ENCODE results near the gene SIGLEC15. TPM values are rescaled to one million over a fixed set of nuclear protein-coding genes. Genes with fewer than 3 reads are reported as not detected.
"Not testable (repeated sequence)": the region's sequence is repeated elsewhere in the genome, so short reads cannot be mapped to it uniquely, and the experiment has no call there.

Gene SIGLEC15
- total RNA-seq, 1 donor from 2014 or later: not detected

DNA sequence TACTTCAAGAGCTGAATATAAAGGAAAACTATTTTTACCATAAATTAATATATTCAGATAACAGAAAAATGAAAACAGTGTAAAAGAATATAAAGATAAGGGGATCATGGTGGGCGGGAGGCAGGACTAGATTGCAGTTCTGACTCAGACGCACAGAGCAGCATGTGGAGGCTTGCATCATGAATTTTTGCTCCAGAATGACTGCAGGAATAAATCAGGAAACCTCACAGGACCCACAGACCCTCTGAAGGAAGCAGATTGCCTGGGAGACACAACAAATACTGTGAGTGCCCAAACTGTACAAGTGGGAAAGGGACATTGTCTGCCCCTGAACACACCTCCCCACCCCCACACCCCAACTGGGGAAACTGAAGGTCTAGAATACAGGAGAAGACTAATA lies 19.2 kb upstream of the SIGLEC15 start:
- no peak for DNase-seq (ENCODE audit: low spot score, unreplicated experiment)
- Mint-ChIP-seq H3K9me3 (ENCODE audit: low read depth) (peaks cover 27% of the 10 kb centered on the region), H3K4me1 (ENCODE audit: low read depth) (peaks cover 2% of the 10 kb centered on the region), H3K36me3 (ENCODE audit: insufficient read depth) (peaks cover 1% of the 10 kb centered on the region), H3K27me3 (no peaks in the 10 kb centered on the region), H3K27ac (no peak overlapping the region), H3K4me3 (ENCODE audit: low read depth) (no peak overlapping the region)
- no peak for TF ChIP-seq CTCF (IDR thresholded peaks at IDR 0.05; ENCODE audit: unreplicated experiment)

DNA sequence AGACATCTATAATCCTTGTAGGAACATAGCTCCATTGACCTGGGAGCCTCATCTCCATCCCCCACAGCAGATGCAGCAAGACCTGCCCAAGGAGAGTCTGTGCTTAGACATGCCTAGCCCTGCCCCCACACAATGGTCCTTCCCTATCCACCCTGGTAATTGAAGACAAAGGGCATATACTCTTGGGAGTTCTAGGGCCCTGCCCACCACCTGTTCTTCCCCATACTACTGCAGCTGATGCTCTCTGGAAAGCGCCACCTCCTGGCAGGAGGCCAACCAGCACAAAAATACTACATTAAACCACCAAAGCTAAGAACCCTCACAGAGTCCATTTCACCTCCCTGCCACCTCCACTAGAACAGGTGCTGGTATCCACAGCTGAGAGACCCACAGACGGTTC lies 18.3 kb upstream of the SIGLEC15 start:
- not testable (repeated sequence) for H3K4me1 Mint-ChIP-seq (ENCODE audit: low read depth); H3K36me3 Mint-ChIP-seq (ENCODE audit: insufficient read depth); H3K27me3 Mint-ChIP-seq; H3K4me3 Mint-ChIP-seq (ENCODE audit: low read depth); DNase-seq (ENCODE audit: low spot score, unreplicated experiment)
- TF ChIP-seq CTCF (IDR thresholded peaks at IDR 0.05; ENCODE audit: unreplicated experiment): peak; percentile 24
- H3K9me3 Mint-ChIP-seq (ENCODE audit: low read depth): peaks cover 27% of the 10 kb centered on the region
- H3K27ac Mint-ChIP-seq: peak overlapping the region; percentile 50

GRCh38 chr18:45814733-45815132 lies 10.7 kb upstream of the SIGLEC15 start:
- H3K9me3 Mint-ChIP-seq (ENCODE audit: low read depth): peaks cover 13% of the 10 kb centered on the region
- not testable (repeated sequence) for H3K27ac Mint-ChIP-seq; H3K27me3 Mint-ChIP-seq; H3K4me1 Mint-ChIP-seq (ENCODE audit: low read depth); H3K36me3 Mint-ChIP-seq (ENCODE audit: insufficient read depth); DNase-seq (ENCODE audit: low spot score, unreplicated experiment); H3K4me3 Mint-ChIP-seq (ENCODE audit: low read depth)

DNA sequence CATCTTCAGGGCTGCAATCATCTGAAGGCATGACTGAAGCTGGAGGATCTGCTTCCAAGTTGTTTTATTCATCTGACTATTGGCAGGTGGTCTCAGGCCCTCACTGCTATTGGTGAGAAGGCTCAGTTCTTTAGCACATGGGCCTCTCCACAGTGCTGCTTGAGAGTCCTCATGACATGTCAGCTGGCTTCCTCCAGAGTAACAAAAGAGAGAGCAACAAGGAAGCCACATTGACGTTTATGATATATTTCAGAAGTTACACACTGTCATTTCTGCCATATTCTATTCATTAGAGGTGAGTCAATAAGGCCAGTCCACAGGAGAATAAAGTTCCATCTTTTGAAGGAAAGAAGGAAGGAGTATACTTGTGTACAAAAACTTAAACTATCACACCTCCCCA lies 7.9 kb upstream of the SIGLEC15 start:
- Mint-ChIP-seq H3K27me3 (no peaks in the 10 kb centered on the region), H3K36me3 (ENCODE audit: insufficient read depth) (no peaks in the 10 kb centered on the region), H3K4me3 (ENCODE audit: low read depth) (no peak overlapping the region), H3K9me3 (ENCODE audit: low read depth) (peaks cover 8% of the 10 kb centered on the region), H3K27ac (no peak overlapping the region), H3K4me1 (ENCODE audit: low read depth) (peaks cover 7% of the 10 kb centered on the region)
- TF ChIP-seq CTCF (IDR thresholded peaks at IDR 0.05; ENCODE audit: unreplicated experiment): no peak
- DNase-seq (ENCODE audit: low spot score, unreplicated experiment): no peak

DNA sequence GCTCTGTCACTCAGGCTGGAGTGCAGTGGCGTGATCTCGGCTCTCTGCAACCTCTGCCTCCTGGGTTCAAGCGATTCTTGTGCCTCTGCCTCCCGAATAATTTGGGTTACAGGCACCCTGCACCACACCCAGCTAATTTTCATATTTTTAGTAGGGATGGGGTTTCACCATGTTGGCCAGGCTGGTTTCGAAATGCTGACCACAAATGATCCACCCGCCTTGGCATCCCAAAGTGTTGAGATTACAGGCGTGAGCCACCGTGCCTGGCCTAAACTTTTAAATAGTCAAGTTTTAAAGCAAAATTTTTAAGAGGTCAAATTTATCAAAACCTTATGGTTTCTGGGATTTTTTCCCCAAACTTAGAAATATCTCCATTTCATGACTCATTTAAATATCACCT lies 6.7 kb upstream of the SIGLEC15 start:
- not testable (repeated sequence) for H3K27ac Mint-ChIP-seq; H3K4me1 Mint-ChIP-seq (ENCODE audit: low read depth); H3K36me3 Mint-ChIP-seq (ENCODE audit: insufficient read depth); H3K27me3 Mint-ChIP-seq; DNase-seq (ENCODE audit: low spot score, unreplicated experiment); H3K9me3 Mint-ChIP-seq (ENCODE audit: low read depth); H3K4me3 Mint-ChIP-seq (ENCODE audit: low read depth)

DNA sequence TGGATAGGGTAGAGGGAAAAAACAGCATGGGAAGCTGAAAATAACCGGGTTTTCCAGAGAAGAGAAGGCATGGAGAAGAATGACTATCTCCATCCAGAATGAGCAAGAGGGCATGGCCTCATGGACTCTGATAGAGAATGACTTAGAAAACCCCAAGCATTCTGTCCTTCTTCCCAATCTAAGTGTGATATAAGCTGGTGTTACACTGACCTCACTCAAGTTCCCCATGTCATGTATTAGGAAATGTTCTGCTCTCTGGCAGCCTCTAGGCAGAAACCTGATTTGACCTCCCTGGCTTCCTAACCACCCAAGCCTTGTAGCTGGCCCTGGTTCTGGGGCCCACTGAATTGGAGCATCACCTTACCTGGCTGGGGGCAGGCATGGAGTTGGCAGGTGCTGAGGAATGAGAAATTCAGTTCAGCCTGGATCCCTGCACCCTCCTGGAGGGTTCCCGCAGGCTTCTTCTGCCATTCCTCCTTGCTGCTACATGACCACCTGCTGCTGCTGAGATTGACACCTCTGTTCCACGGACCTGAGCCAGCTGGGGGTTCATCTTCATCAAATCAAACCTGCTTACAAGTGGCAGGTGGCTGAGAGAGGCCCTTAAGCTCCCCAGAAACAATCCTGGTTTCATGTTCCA lies 5.2 kb upstream of the SIGLEC15 start:
- H3K4me1 Mint-ChIP-seq (ENCODE audit: low read depth): peaks cover 3% of the 10 kb centered on the region
- H3K36me3 Mint-ChIP-seq (ENCODE audit: insufficient read depth): no peaks in the 10 kb centered on the region
- peak overlapping the region; percentile 58 for H3K27ac Mint-ChIP-seq
- no peak for TF ChIP-seq CTCF (IDR thresholded peaks at IDR 0.05; ENCODE audit: unreplicated experiment)
- H3K9me3 Mint-ChIP-seq (ENCODE audit: low read depth): peaks cover 8% of the 10 kb centered on the region
- DNase-seq (ENCODE audit: low spot score, unreplicated experiment): no peak
- H3K4me3 Mint-ChIP-seq (ENCODE audit: low read depth): no peak overlapping the region
- H3K27me3 Mint-ChIP-seq: no peaks in the 10 kb centered on the region

Data from progenitor cell of endocrine pancreas (in vitro differentiated cells).